HEK293T (cell line): Measurements from ENCODE around the gene MAPK13.

ENCODE experiments used
- ARNT ChIP-seq: fragments of 450-650 bp; IDR thresholded peaks from 2 replicates; pipeline ENCODE4 v1.6.1; 2017; ENCODE audit warnings: mild to moderate bottlenecking
- BHLHE40 ChIP-seq: fragments of 450-650 bp; IDR thresholded peaks from 2 replicates; pipeline ENCODE4 v1.6.1; 2016; ENCODE audit warnings: mild to moderate bottlenecking, moderate library complexity, borderline replicate concordance
- CTBP1 ChIP-seq: fragments of 450-650 bp; IDR thresholded peaks from 2 replicates; pipeline ENCODE4 v1.6.1; 2016; ENCODE audit warnings: borderline replicate concordance
- ELF4 ChIP-seq: fragments of 450-650 bp; IDR thresholded peaks from 2 replicates; pipeline ENCODE4 v1.6.1; 2017; ENCODE audit warnings: antibody characterized with exemption
- FOXM1 ChIP-seq: fragments of 450-650 bp; IDR thresholded peaks from 2 replicates; pipeline ENCODE4 v1.6.1; 2017; ENCODE audit warnings: mild to moderate bottlenecking, borderline replicate concordance
- LEF1 ChIP-seq: fragments of 450-650 bp; IDR thresholded peaks from 2 replicates; pipeline ENCODE4 v1.6.1; 2017; ENCODE audit warnings: mild to moderate bottlenecking, borderline replicate concordance
- NFRKB ChIP-seq: fragments of 450-650 bp; IDR thresholded peaks from 2 replicates; pipeline ENCODE4 v1.6.1; 2016; ENCODE audit warnings: mild to moderate bottlenecking, moderate library complexity
- SP1 ChIP-seq: fragments of 450-650 bp; IDR thresholded peaks from 2 replicates; pipeline ENCODE4 v1.6.1; 2017
- SUZ12 ChIP-seq: fragments of 450-650 bp; IDR thresholded peaks from 2 replicates; pipeline ENCODE4 v1.6.1; 2016; ENCODE audit warnings: mild to moderate bottlenecking
- TARDBP ChIP-seq: fragments of 450-650 bp; IDR thresholded peaks from 2 replicates; pipeline ENCODE4 v1.6.1; 2016
- ZNF384 ChIP-seq: fragments of 450-650 bp; IDR thresholded peaks from 2 replicates; pipeline ENCODE4 v1.6.1; 2016

DNA sequence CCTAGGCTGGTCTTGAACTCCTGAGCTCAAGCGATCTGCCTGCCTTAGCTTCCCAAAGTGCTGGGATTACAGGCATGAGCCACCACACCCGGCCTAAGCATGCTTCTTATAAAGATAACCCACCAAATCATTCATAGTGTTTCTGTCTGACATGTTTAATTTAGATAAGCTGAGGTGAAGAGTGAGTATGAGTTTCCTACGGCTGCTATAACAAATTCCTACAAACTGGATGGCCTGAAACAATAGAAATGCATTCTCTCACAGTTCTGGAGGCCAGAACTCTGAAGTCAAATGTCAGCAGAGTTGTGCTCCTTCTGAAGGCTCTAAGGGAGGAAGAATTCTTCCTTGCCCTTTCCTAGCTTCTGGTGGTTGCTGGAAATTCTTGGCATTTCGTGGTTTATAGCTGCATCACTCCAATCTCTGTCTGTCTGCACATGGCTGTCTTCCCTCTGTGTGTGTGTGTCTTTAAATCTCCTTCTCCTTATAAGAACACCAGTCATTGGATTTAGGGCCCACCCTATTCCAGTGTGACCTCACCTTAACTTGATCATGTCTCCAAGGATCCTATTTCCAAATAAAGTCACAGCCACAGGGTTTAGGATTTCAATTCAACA lies 29.9 kb downstream of the MAPK13 start:
- TF ChIP-seq BHLHE40: no peak
- no peak for TF ChIP-seq LEF1
- no peak for TF ChIP-seq ARNT
- TF ChIP-seq CTBP1: no peak
- no peak for TF ChIP-seq SUZ12
- no peak for TF ChIP-seq ZNF384
- TF ChIP-seq SP1: no peak
- no peak for TF ChIP-seq NFRKB
- TF ChIP-seq ELF4: no peak
- TF ChIP-seq FOXM1: no peak
- TF ChIP-seq TARDBP: no peak
